GM18858 (cell line): ENCODE results near the gene DMD.

ENCODE experiments used
- ATAC-seq: cut with Tn5 transposase; IDR thresholded peaks from one replicate; pipeline ENCODE4 v1.9.1; 2021; ENCODE audit not compliant: unreplicated experiment

The DMD gene

GRCh38 chrX:31092970-31093638, 2118.2 kb downstream of the DMD start:
- no peak for ATAC-seq

- no peak for ATAC-seq
Observed at GRCh38 chrX:31092476-31092875, 2118.9 kb downstream of the DMD start.

GRCh38 chrX:31091819-31092218, 2119.5 kb downstream of the DMD start:
- no peak for ATAC-seq

GRCh38 chrX:31074522-31074921, 2136.8 kb downstream of the DMD start:
- ATAC-seq, result no peak

- no peak for ATAC-seq
Observed at GRCh38 chrX:31071725-31072124, 2139.6 kb downstream of the DMD start, which contains the start of gene FTHL17. Gene FTHL17 (minus strand): TSS chrX:31072041. CDS start chrX:31071953, 88 bp downstream.

- ATAC-seq, result no peak
Observed at GRCh38 chrX:31071262-31071661, 2140.1 kb downstream of the DMD start.

GRCh38 chrX:31070057-31070468, 2141.3 kb downstream of the DMD start:
- ATAC-seq, result peak; percentile 70
